SH-SY5Y (cell line): ENCODE results near the gene NPY.

Experiments used
- GATA2 ChIP-seq: IDR thresholded peaks from 2 replicates; pipeline ENCODE4 v1.6.1; 2011; ENCODE audit warnings: mild to moderate bottlenecking, low read depth, low read length
- GATA3 ChIP-seq: IDR thresholded peaks from 2 replicates; pipeline ENCODE4 v1.6.1; 2011; ENCODE audit warnings: low read depth, mild to moderate bottlenecking, low read length, moderate library complexity

- TF ChIP-seq GATA2, result no peak
- TF ChIP-seq GATA3, result no peak
Measured at GRCh38 chr7:24328894-24329293, 44.9 kb downstream of the NPY start.
